NCI-H82 (cell line): ENCODE data around the gene RYR3.

Experiments
- DNase-seq: peaks from one replicate; lab custom pipeline; 2025; lab: John Stamatoyannopoulos, UW

RYR3 gene

DNA sequence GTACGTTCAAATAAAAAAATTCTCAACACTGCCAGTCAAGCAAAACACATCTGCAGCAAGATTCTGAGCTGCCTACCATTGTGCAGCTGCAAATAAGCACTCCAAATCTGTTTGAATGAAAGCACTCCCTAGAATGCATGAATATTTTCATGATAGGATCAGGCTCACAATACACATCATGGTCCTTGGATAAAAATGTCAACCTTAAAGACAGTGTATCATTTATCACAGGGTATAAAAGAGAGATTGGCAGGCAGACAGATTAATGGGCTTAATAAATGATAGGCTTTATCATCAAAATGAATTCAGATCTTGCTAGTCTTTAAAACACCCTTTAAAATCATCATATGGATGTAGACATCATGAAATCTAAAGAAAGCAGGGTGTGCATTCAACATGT, 9.2 kb downstream of the RYR3 start:
- DNase-seq, result no peak

DNA sequence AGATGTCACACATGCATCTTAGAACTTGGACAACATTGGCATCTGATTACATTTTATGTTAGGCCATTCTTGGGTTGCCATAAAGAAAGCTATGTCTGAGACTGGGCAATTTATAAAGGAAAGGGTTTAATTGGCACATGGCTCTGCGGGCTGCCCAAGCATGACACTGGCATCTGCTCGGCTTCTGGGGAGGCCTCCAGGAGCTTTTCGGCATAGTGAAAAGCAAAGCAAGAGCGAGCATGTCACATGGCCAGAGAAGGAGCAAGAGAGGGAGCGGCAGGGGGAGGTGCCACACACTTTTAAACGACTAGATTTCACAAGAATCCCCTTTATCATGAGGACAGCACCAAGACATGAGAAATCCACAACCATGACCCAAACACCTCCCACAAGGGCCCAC, 11.3 kb downstream of the RYR3 start:
- DNase-seq, result no peak

DNA sequence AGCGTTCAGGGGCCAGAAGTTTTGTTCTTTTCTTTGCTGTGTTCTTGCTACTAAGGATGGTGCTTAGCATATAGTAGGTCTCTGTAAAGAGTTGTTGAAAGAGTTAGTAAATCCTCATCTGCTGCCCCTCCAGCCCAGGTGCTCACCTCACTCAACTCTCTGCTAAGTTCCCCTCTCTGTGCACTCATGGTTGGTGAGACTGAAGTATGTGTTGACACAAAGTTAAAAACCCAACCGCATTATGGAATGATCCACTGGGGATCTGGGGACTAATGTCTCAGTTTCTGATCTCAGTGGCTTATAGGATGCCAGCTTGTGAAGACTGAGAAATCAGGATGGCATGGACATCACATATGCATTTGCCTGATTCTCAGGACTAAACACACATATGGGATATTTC, 13.8 kb downstream of the RYR3 start:
- DNase-seq, result no peak

DNA sequence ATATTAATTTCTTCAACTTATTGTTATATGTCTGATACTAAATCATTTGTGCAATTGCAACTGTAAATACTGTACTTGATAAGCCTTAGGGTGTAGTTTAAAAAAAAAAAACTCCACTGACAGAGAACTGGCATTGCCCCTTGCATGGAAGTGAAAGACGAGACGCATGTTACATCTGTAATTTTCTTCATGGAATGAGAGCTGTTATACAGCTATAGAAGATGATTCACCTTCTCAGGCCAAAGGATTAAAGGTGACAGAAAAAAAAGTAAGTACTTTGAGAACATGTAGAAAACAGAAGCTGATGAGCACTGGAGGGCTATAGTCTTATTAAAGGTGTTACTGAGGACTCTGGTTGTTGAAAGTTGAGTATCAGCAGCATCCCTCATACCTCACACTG, 16.1 kb downstream of the RYR3 start:
- no peak for DNase-seq

DNA sequence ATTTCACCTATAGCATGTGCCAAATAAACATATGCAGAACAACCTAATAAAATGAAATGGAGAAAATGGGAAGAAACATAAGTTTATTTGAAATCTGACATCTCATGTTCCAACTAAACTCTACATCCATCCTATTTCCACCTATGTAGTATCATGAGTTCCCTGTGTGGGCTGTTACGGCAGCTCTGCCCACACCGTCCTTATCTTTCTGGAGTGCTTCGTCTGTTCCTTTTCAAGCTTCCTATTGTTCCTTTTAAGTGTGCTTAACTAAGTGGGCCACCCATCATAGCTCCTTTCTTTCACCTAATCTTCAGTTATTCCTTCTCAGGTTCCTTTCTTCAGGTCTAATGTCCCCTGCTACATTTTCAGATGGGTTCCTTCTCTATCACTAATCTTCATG, 17.3 kb downstream of the RYR3 start:
- no peak for DNase-seq

DNA sequence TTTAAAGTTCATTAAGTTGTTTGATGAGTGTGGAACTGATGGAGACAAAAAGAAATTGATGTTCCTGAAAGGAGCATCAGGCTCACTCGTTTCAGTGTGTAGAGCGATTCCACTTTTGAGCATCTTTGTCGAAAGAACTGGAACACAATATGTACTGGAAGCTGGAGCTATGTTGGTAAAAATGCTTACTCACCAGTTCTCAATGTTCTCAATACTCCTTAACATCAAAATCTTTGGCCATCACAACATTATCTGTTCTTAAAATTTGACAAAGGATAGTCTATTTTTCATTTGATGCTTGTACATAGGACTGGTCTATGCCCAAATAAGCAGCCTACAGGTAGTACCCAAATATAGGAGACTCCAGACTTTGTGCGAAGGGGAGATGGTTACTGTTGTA, 18.7 kb downstream of the RYR3 start:
- no peak for DNase-seq

DNA sequence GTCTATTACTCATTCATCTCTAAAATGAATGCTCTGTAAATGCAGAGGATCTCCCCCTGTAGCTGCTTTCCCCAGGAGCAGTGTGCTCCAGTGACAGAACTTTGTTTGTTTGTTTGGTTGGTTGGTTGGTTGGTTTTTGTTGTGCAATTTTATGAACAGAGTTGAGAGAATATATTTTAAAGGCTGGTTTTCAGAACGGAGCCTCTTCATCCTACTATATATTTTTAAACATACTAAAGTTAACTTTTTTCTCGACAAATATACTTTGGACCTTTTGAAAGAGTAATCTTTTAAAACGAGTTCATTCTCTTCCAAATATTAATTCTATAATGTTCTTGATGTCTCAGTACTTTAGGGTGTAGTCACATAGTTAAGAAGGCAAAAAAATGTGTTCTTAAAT, 20.2 kb downstream of the RYR3 start:
- DNase-seq, result no peak

DNA sequence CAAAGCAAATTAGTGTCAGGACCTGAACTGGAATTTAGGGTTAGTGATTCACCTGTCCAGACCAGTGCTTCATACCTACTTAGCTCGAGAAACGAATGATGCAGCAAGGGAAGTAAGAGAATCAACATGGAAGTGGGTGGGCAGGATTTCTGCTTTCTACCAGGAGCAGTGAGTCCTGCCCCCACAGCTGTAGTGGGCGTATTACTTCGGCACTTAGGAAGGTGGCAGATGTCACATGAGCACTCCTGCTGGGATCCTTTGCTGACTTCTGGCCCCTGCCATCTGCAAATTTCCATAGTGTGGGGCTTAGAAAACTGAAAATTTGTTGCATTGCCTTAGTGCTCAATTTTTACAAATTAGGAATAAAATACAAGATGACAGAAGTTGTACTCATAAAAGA, 31.2 kb downstream of the RYR3 start:
- peak; percentile 73 for DNase-seq

DNA sequence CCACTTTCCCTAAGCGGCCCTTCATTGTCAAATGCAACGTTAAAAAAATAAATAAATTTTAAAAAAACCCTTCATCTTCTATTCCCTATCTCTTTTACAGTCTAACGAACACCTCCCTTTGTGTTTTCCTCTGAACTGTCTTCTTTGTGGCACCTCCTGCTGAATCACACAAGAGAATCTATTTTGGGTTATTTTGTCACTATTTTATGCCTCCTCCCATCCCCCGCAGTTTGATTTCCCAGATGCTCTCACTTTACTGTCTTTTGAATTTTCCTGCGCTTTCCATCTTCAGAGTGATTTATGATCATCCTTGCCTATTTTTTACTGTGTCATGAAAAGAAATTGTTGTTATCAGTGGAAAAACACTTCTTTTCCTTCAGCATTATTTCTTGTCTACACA, 32.5 kb downstream of the RYR3 start:
- no peak for DNase-seq

DNA sequence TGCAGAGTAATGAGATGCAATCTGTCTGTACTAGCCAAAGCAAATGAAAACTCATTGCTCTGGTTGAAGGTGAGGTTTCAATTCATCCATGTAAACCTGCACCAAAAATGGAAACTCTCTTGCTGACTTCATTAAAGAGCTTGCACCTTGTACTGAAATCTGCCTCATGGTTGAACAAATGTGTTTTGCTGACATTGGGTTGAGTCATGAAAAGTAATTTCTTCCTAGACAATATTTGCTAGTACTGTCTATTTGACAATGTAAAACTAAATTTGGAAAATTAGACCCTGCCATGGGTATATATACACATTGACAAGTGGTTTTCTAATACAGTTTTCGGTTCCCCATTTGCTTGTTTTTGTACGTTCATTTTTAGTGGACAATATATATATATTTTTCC, 33.3 kb downstream of the RYR3 start:
- DNase-seq, result no peak

DNA sequence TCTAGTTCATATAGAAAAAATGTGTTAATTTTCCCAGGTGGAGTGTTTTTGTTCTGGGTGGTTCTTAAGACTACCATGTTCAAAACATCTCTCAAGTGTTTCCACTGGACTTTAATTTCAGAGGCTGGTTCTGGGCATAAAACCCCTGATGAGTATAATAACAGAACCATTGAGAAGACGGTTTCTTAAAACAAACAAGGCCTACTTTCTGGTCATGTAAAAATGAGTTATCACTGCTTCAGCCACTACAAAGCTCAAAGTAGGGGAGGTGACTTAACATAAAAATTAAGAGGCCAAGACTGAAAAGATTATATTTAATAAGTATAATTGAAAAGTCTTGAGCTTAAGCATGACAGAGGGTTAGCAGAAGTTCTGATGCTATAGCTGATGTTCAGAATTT, 33.8 kb downstream of the RYR3 start:
- DNase-seq, result no peak

DNA sequence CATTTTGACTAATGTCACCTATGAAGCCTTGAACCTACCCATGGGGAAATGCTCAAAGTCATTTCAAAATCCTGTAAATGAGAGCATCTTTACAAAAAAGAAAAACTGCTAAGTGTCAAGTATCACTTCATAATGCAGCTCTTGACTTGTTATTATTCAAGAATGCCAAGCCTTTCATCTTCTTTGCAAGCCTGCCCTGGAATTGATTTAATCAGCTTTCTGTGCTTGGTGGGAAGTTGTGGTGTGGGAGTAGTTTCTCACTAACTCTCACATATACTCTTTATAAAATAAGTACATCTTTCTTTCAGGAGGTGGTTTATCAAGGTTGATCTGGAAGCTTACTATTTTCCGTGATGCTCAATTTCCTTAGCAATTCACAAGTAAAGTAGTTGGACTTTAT, 43.6 kb downstream of the RYR3 start:
- DNase-seq, result no peak

DNA sequence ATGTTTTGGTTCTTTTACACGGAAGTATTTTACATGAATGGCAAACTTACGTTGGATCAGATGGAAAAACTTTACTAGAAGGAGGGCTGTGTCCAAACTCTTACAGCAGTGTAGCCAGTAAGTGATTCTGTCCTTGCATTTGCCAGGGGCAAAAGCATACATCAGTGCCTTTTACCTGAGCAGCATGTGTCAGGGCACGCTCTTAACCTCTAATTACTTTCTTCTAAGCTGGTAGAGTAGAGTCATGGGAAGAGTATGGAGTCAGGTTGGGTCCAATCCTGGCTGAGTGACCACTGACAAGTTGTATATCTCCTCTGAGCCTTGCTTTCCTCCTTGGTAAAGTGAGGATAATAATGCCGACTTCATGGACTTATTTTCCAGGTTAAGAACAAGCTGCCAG, 47.1 kb downstream of the RYR3 start:
- DNase-seq, result no peak

DNA sequence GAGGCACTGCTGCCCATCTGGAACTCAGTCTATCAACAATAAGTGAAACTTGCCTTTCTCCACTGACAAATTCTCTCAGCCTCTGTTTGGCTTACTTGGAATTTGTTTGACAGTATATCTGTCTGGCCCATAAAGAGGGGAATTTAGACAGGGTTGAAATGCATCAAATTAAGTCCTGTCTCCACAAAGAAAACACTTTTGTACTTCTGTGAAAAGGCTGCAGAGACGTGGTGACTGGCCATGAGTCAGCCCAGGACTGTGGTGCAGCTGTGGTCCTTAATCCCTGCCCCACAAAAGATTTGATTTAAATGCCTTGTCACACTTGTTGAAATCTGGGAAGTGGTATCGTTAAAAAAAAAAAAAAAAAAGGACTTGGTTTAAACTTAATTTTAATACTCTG, 47.5 kb downstream of the RYR3 start:
- no peak for DNase-seq

DNA sequence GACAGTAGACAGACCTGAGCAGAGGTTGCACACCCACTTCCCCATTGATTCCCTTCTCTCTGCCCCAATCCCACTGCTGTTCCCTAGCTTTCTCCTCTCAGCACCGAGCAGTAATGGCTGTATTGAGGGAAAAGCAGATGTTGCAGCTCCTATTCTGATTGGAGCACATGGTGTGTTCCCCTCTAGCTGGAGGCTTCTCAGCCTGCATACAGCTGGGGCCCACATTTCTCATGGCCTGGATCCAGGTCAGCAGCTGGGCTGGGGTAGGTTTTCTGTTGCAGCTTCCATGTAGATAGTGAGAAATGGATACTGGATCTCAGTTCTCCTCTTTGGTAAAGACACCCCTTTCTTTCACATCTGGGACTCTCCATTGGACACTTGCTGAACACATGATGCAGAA, 50.1 kb downstream of the RYR3 start:
- DNase-seq, result no peak

DNA sequence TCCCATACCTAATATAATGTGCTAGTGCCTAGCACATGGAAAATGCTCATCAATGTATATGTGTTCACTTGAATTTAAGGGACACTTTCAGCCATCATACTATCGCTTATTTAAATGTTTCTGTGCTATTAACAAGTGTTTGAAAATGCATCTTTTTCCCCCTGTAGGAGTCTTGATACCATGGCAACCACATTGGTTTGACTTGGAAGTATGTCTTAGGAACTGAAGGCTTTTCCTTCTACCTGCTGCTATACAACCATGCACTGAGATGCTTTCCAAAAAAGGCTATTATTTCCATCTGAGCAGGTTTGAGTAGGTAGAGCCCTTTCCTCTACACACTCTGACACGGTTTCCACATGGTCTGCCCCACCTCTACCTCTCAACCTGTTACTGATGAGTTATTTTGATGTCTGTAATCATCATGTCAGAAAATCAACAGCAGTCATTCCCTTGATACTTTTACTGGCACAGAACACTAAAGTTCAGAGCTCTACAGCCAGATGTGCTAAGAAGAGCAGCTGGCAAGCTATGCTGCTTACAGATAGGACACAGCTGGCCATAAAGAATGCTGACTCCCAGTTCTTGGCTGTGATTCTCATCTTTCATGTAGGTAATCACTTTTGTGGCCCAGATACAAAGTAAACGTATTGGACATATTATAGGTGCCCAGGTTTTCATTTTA, 59.3 kb downstream of the RYR3 start:
- no peak for DNase-seq

DNA sequence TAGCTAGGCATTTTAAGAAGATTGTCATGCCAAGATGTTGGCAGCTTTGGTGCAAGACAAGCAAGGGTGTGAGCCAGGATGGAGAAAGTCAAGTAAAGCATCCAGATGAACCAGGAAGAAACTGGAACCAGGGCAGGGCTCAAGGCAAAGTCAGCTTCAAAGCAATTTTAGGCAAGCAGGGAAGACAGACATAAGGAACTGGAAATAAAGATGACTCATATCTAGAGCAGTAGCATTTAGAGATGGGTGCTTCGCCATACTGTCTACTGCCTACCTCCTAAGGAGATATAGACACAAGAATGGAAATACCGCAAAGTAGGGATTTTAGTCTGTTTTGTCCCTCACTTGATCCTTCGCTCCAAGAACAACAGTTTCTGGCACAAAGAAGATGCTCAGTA, 59.9 kb downstream of the RYR3 start:
- no peak for DNase-seq

DNA sequence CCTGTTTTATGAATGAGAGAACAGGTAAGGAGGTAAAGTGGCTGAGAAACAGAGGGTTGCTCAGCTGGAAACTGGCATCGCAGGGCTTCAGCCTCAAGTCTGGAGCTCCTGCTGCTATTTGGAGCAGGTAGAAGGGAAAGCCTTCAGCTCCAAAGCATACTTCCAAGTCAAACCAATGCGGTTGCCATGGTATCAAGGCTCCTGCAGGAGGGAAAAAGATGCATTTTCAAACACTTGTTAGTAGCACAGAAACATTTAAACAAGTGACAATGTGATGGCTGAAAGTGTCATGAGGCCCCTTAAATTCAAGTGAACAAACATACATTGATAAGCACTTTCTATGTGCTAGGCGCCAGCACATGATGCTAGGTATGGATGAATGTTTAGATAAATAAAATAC, 60.4 kb downstream of the RYR3 start:
- DNase-seq, result no peak

DNA sequence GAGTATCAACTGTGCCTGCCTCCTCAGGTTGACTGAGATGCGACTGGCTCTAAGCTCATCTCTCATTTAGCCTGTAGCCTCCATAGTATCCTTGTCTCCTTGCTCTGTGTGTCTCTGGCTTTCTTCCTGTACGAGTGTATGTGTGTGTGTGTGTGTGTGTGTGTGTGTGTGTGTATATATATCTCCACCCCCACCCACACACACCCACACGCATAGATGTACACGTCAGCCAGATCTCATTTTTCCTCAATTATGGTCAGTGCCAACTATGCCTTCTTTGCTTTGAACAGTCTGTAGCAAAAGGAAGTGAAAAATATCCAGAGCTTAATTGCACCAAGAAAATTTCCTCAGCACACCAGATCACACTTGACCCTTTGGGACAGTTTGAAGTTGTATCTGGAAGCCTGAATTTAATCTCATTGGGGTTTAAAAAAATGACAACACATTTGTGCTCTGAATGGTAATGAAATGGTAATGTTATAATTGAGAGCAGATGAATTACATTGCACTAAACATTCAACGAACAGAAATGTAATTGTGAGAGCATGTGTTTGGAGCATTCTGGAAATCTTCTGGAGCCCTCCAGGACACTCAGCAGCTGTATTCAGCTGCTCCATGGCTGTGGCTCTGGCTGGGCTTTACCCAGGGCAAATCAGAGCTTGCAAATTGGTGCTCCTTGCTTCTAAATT, 63.6 kb downstream of the RYR3 start:
- DNase-seq, result no peak

DNA sequence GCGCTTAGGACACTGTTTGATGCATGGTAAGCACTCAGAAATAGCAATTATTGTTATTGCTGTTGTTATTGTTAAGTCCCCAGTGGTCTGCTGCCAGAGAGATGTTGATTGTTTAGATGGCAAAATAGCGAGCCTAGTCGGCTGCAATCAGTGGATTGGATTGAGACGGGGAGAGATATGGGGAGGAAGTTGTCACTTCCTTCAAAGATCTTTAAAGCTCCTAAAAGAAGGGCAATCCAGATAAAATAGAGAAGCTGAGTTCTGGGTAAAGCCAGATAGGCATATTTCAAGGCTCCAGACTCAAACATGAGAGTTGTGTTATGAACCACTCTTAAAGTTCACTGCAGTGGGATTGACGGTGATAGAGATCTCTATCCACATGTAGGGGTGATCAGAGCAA, 64.5 kb downstream of the RYR3 start:
- DNase-seq, result no peak

DNA sequence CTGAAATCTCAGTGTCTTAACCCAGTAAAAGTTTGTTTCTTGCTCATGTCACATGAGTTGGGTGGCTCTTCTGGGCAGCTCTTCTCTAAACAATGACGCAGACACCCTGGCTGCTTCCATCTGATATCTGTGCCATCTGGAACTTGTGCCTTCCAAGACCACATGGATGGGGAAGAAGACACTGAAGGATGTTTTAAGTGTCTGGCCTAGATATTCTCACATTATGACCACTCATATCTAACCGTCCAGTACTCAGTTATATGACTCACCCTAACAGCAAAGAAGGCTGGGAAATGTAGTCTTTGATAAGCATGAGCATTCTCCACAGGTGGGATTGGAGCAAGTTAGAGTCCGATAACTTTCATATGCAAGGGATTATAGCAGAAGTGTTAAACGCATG, 66.4 kb downstream of the RYR3 start:
- DNase-seq, result no peak

DNA sequence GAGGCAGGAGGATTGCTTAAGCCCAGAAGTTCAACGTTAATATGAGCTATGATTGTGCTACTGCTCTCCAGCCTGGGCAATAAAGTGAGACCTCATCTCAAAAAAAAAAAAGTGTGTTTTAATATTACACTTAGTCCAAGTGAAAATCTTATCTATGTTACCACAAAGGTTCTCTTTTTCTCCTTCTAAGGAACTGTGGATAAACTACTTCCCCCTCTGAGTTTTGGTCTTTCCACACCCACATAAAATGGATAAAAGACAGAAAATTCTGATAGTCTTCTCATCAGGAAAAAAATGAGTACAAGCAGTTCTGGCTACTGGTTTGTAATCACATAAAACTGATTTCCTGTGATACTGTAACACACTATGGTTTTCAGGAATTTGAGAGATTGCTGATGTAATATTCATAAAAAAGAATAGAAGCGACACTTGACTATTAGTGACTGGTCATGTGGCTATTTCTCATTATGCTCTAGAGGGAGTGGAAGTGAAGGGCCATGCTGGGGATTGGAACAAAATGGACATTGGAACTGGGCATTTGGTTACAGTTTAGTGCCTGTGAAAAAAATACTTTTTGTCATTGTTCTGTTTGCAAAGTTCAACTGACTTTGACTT, 68.2 kb downstream of the RYR3 start:
- no peak for DNase-seq

DNA sequence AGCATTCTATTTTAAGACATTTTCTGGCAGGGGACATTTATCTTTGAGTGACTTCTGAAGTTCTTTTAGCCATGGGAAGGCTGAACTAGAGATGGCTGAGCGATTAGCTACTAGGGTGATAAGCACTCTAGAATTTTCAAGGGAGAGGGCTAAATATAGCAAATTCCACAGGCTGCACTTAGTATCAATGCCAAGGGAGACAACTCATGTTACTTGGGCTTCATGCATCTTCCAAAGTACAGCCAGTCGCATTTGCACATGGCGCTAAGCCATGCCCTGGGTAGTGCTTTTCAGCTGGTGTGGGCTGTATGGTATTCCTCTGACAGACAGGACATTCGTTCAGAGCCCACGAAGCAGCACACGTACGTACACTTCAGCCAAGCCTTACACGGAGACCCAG, 69.6 kb downstream of the RYR3 start:
- no peak for DNase-seq

DNA sequence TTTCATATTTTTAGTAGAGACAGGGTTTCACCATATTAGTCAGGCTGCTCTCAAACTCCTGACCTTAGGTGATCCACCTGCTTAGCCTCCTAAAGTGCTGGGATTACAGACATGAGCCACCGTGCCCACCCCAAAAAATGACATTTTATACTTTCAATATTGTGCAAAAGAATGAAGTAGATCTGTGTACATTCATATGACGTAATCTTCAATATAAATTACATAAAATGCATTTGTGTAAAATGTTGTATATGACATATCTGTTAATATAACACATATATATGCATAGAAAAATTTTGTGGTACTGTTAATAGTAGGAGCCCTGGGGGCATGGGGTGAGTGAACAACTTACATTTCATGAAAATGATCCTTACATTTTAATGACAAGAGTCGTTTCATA, 71.7 kb downstream of the RYR3 start:
- DNase-seq, result no peak
